SU-DHL-6 (cell line): Measurements from ENCODE around the gene HAL.

Experiments
- CTCF ChIP-seq: fragments of 200-600 bp; sonication (generic); IDR thresholded peaks from one replicate; pipeline ENCODE4 v1.5.1; 2017; ENCODE audit warnings: antibody characterized with exemption, mild to moderate bottlenecking, low read length, moderate library complexity; ENCODE audit not compliant: insufficient read depth, poor library complexity, severe bottlenecking
- EZH2phosphoT487 ChIP-seq: fragments of 200-600 bp; sonication (generic), shearing (Covaris generic); conservative IDR thresholded peaks from 2 replicates; pipeline ENCODE4 v1.6.1; 2018; ENCODE audit warnings: mild to moderate bottlenecking, antibody characterized with exemption, low read length, moderate library complexity, mixed read lengths

- TF ChIP-seq CTCF = no peak
- TF ChIP-seq EZH2phosphoT487 = no peak
Measured at GRCh38 chr12:96028538-96028937, 32.4 kb upstream of the HAL start.
